DOHH2 (cell line): ENCODE results near the gene TCTN1.
A peak's percentile ranks its signal among the peaks of the same experiment; 100 is the strongest.

Experiments used
- H3F3A ChIP-seq: fragments of 200-600 bp; sonication (generic), shearing (Covaris generic); 2 replicates; pipeline ENCODE4 v1.6.0; 2016; ENCODE audit warnings: antibody characterized with exemption, mild to moderate bottlenecking; ENCODE audit not compliant: control insufficient read depth, insufficient read depth
- H3K27ac ChIP-seq: fragments of 200-600 bp; sonication (generic); 2 replicates; pipeline ENCODE4 v1.5.1; 2014; ENCODE audit warnings: low read depth, mild to moderate bottlenecking, low read length, moderate library complexity
- H3K27me3 ChIP-seq: fragments of 200-600 bp; sonication (generic); 2 replicates; pipeline ENCODE4 v1.6.1; 2014; ENCODE audit warnings: mild to moderate bottlenecking, low read length, mixed read lengths; ENCODE audit not compliant: control insufficient read depth
- H3K36me3 ChIP-seq: fragments of 200-600 bp; sonication (generic); 2 replicates; pipeline ENCODE4 v1.6.1; 2014; ENCODE audit warnings: mild to moderate bottlenecking, low read length, moderate library complexity, mixed read lengths; ENCODE audit not compliant: control insufficient read depth
- H3K4me1 ChIP-seq: fragments of 200-600 bp; sonication (generic); 2 replicates; pipeline ENCODE4 v1.6.1; 2014; ENCODE audit warnings: mild to moderate bottlenecking, low read length, mixed read lengths; ENCODE audit not compliant: control insufficient read depth
- H3K4me2 ChIP-seq: fragments of 200-600 bp; sonication (generic); 2 replicates; pipeline ENCODE4 v1.6.0; 2014; ENCODE audit warnings: mild to moderate bottlenecking, low read length, moderate library complexity
- H3K4me3 ChIP-seq: fragments of 200-600 bp; sonication (generic); 2 replicates; pipeline ENCODE4 v1.5.1; 2014; ENCODE audit warnings: mild to moderate bottlenecking, low read length, mixed read lengths
- H3K79me2 ChIP-seq: fragments of 200-600 bp; sonication (generic); 2 replicates; pipeline ENCODE4 v1.6.1; 2014; ENCODE audit warnings: mild to moderate bottlenecking, low read length, mixed read lengths; ENCODE audit not compliant: control insufficient read depth
- H3K9me2 ChIP-seq: fragments of 200-600 bp; sonication (generic); replicated peaks from 2 replicates; pipeline ENCODE4 v1.6.1; 2014; ENCODE audit warnings: mild to moderate bottlenecking, low read length, mixed read lengths; ENCODE audit not compliant: control insufficient read depth
- H3K9me3 ChIP-seq: fragments of 200-600 bp; sonication (generic); 2 replicates; pipeline ENCODE4 v1.6.1; 2014; ENCODE audit warnings: antibody characterized with exemption, low read length, mixed read lengths; ENCODE audit not compliant: control insufficient read depth, insufficient read depth
- H4K20me1 ChIP-seq: fragments of 200-600 bp; sonication (generic); 2 replicates; pipeline ENCODE4 v1.6.0; 2014; ENCODE audit warnings: low read depth, mild to moderate bottlenecking, antibody characterized with exemption, low read length, moderate library complexity; ENCODE audit not compliant: control insufficient read depth, insufficient read depth
- EZH2phosphoT487 ChIP-seq: fragments of 200-600 bp; sonication (generic); IDR thresholded peaks from 2 replicates; pipeline ENCODE4 v1.6.1; 2017; ENCODE audit warnings: borderline replicate concordance, mild to moderate bottlenecking, antibody characterized with exemption, low read length, moderate library complexity, mixed read lengths
- TF ChIP-seq, protein P1 (sequence below): fragments of 200-600 bp; sonication (generic); IDR thresholded peaks from one replicate; pipeline ENCODE4 v1.5.1; 2014; ENCODE audit warnings: antibody characterized with exemption, mild to moderate bottlenecking, low read depth, low read length; ENCODE audit not compliant: poor library complexity, severe bottlenecking

Gene TCTN1

DNA sequence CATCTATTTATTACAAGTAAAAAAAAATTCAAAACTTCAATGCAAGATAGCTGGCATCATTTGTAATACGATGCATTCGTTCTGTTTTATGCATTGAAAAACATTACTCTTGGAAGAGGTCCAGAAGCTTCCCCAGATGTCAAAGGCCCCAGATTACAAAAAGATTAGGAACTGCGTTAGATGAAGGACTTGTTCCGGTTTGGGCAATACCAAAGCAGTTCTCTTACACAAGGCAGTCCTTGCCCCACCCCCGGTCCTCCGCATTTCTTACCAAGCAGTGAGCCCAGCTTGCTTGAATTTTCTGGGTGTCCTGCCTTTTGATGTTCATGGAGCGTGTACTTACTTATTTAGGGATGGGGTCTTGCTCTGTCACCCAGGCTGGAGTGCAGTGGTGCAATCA, 79.8 kb downstream of the TCTN1 start:
- H3K4me2 ChIP-seq, result 0 out of 2 replicates have a peak overlapping the region, but pooled peaks have one; percentile 8
- H3K27ac ChIP-seq, result no peak overlapping the region
- peaks cover 1% of the 10 kb centered on the region for H3K79me2 ChIP-seq
- peaks cover 16% of the 10 kb centered on the region for H3F3A ChIP-seq
- H3K9me3 ChIP-seq, result no peaks in the 10 kb centered on the region
- TF ChIP-seq EZH2phosphoT487, result no peak
- TF ChIP-seq, protein P1, sequence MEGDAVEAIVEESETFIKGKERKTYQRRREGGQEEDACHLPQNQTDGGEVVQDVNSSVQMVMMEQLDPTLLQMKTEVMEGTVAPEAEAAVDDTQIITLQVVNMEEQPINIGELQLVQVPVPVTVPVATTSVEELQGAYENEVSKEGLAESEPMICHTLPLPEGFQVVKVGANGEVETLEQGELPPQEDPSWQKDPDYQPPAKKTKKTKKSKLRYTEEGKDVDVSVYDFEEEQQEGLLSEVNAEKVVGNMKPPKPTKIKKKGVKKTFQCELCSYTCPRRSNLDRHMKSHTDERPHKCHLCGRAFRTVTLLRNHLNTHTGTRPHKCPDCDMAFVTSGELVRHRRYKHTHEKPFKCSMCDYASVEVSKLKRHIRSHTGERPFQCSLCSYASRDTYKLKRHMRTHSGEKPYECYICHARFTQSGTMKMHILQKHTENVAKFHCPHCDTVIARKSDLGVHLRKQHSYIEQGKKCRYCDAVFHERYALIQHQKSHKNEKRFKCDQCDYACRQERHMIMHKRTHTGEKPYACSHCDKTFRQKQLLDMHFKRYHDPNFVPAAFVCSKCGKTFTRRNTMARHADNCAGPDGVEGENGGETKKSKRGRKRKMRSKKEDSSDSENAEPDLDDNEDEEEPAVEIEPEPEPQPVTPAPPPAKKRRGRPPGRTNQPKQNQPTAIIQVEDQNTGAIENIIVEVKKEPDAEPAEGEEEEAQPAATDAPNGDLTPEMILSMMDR, result no peak
- H4K20me1 ChIP-seq, result no peaks in the 10 kb centered on the region
- peaks cover 76% of the 10 kb centered on the region for H3K4me1 ChIP-seq
- peaks cover 1% of the 10 kb centered on the region for H3K36me3 ChIP-seq
- no peak overlapping the region for H3K4me3 ChIP-seq
- no peaks in the 10 kb centered on the region for H3K27me3 ChIP-seq
- no peaks in the 10 kb centered on the region for H3K9me2 ChIP-seq

DNA sequence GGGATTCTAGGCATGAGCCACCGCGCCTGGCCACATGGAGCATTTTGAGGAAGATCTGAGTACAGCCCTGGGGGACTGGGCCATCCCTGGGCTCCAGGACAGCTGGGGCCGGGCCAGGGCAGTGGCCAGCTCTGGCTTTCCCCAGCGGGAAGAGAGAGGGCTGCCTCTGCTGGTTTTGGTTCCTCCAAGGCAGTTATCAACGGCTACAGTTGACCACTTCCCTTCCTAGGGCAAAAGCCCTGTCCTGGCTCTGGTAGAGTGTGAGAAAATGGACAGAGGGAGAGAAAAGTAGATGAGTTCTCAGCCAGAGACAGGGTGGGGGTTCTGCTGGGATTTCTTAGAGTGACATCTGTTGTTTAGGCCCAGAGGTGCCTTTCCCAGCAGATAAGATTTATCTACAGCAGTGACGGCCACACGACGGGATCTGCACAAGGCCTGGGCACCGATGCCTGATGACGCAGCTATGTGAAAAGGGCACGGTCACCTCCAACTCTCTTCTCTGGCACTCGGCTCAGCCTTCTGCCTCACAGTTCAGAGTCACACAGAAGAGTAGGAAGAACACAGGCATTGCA, 80.5 kb downstream of the TCTN1 start:
- Histone ChIP-seq H3K4me3 (no peak overlapping the region), H3K27ac (no peak overlapping the region), H4K20me1 (no peaks in the 10 kb centered on the region), H3K4me1 (peaks cover 74% of the 10 kb centered on the region), H3K79me2 (no peaks in the 10 kb centered on the region), H3K4me2 (no peak overlapping the region), H3K36me3 (no peaks in the 10 kb centered on the region), H3F3A (peaks cover 16% of the 10 kb centered on the region), H3K9me2 (no peaks in the 10 kb centered on the region), H3K27me3 (no peaks in the 10 kb centered on the region), H3K9me3 (no peaks in the 10 kb centered on the region)
- TF ChIP-seq EZH2phosphoT487, result no peak
- TF ChIP-seq, protein P1, result no peak

DNA sequence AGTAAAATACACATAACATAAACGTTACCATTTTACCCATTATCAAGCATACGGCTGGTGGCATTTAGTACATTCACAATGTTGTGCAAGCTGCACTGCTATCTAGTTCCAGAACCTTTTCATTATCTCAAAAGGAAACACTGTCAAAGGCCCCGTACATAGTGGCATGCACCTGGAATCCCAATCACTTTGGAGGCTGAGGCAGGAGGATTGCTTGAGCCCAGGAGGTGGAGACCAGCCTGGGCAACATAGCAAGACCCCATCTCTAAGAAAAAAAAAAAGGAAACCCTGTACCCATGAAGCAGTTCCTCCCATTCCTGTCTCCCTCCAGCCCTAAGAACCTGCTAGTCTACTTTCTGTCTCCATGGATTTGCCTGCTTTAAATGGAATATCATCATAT, 82.4 kb downstream of the TCTN1 start:
- Histone ChIP-seq H3K4me2 (no peak overlapping the region), H3K9me3 (no peaks in the 10 kb centered on the region), H3K9me2 (no peaks in the 10 kb centered on the region), H4K20me1 (no peaks in the 10 kb centered on the region), H3F3A (peaks cover 7% of the 10 kb centered on the region), H3K4me1 (peaks cover 55% of the 10 kb centered on the region), H3K79me2 (no peaks in the 10 kb centered on the region), H3K27ac (no peak overlapping the region), H3K27me3 (no peaks in the 10 kb centered on the region), H3K4me3 (no peak overlapping the region), H3K36me3 (no peaks in the 10 kb centered on the region)
- no peak for TF ChIP-seq EZH2phosphoT487
- TF ChIP-seq, protein P1, result no peak
